Activated naive CD4-positive, alpha-beta T cell treated with anti-CD3 and anti-CD28 coated beads, Interleukin-2, amount 50 U/mL, for 16 hours (primary cell): ENCODE results near the gene MMP20.

Experiments
- DNase-seq: peaks from one replicate; pipeline ENCODE4 v3.0.0-alpha.2; 2020

Gene MMP20

DNA sequence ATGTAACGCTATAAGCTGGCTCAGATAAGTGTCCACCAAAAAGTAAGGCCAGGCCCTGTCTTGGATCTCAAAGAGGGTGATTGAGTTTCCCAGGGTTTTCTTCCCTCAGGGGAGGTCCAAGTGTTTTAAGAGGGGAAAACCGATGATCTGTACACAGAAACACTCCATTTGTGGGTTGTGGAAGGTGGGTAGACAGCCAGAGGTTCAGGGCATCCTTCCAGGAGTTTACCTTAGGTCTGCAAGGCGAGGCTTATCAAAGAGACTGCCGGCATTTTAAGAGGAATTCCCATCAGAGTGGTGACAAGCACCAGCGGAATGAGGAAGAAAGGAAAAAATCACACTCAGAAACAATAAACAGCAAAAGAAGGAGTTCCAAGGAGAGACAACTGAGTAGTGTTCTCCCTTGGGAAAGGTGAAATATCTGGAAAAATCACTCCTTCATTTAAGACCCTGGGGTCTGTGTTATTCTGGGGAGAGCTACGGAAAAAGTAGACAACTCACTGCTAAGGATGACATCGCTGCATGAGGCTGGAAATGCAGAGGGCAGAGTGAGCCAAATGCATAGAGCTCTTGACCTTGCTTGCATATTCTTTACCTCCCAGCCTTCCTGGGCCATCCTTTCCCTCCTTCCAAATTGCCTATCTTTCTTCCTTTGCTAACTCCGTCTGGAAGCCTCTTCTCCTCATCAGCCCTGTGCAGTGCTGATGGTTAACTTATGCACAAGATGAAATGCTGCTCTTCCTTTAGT, 72.5 kb downstream of the MMP20 start:
- no peak for DNase-seq

DNA sequence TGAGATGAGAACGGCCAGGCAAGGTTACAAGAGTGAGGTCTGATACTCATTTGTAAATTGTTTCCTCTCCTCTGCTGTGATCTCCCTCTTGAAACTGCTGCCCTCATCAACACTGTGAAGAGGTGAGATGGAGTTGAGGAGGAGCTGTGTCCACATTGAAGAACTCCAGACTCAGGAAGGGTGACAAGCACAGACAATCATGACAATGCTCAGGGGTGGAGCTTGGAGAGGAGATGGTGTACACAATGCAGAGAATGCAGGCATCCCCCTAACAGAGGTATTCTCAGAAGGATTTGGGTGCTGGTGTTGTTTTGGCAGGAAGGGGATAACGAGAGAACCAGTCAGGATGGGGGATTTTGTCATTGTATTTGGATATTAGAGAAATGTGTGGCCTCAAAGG, 73.1 kb downstream of the MMP20 start:
- no peak for DNase-seq

DNA sequence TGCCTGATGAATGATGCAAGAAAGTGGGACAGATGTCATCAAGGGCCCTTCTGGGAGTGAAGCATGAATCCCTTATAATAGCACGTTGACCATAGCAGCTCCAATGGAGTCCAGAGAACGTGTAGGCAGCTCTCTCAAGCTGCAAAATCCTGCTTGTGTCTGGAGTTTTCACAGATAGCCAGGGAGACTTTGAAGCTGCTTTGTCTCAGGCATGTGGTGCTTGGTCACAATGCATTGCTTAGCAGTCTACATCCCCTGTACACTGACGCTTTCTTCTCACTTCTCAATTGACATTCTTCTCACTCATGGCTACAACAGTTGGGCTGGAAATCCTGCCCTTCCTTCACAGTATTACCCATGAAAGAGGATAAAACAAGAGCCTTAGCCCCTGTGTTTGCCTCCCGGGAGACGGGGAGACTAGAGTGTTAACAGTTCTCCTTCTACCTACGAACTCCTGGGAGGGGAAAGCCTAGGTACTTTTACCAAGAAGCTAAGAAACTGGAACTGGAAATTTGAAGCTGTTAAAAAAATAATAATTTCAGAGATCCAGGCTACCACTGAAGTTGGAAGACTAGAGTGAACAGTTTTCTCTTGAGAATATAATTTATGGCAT, 73.9 kb downstream of the MMP20 start:
- DNase-seq = no peak

- no peak for DNase-seq
Measured at GRCh38 chr11:102546923-102547471, 78.1 kb downstream of the MMP20 start.

DNA sequence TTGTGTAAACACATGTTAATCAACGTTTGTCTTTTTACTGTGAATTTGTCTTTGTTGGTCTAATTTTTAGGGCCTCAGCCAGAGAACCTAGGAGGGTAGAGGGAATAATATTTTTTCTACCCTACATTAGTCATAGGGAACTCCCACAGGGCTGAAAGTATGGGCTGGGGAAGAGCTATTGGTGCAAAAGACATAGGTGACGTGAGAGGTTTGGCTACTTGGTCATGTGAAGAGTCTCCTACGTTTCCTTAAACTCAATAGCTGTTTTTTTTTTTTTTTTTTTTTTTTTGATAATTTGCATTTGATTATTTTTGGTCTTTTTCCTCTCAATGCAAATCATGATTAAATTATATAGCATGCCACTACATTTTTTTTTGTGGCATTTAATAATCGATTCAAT, 78.7 kb downstream of the MMP20 start:
- no peak for DNase-seq

DNA sequence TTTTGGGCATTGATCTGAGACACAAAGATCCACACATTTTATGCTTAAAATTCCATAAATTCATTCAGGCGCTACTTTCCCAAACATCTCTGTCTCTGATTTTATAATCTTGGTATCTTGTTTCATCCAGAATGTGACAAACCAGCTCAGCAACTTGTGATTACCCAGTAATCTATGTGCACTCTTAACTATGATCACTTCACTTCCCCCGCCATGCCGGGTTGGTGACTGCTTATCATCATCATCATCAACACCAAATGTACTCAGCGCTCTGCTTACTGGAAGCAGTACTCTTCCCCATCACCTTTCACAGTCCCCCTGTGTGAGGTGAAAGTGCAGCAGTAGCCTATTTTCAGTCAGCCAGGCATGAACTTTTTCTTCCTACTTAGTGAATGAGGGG, 79.4 kb downstream of the MMP20 start:
- no peak for DNase-seq

- no peak for DNase-seq
Measured at GRCh38 chr11:102544594-102544993, 80.5 kb downstream of the MMP20 start.

DNA sequence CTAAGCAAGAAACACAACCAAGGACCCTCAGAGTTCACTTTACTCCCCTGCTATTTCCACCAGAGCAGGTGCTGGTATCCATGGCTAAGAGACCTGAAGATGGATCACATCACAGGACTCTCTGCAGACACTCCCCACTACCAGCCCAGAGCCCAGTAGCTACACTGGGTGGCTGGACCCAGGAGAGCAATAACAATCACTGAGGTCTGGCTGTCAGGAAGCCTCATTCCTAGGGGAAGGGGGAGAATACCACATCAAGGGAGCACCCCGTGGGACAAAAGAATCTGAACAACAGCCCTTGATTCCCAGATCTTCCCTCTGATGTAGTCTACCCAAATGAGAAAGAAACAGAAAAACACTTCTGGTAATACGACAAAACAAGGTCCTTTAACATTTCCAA, 85.6 kb downstream of the MMP20 start:
- no peak for DNase-seq

DNA sequence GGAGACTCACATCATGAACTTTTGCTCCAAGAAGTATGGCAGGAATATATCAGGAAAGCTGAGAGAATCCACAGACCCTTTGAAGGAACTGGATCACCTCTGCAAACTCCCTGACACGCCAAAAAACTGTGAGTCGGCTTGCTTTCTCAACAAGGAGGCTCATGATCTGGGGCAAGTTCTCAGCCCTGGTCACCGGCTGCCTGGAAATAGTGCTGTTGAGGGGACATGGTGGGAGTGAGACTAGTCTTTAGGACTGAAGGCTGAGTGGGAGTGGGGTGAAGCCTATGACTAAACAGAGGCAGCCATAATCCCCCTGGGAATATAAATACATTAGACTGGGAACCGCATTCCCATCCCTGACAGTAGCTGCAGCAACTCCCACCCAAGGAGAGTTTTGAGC, 86.2 kb downstream of the MMP20 start:
- no peak for DNase-seq

GRCh38 chr11:102534261-102534872, 90.8 kb downstream of the MMP20 start:
- no peak for DNase-seq

- no peak for DNase-seq
Measured at GRCh38 chr11:102530558-102530957, 94.6 kb downstream of the MMP20 start, which contains the start of gene MMP7. Gene MMP7, minus strand, starts transcription at chr11:102530747. Its CDS starts 47 bp downstream, at chr11:102530700.

GRCh38 chr11:102528618-102529017, 96.5 kb downstream of the MMP20 start:
- DNase-seq = no peak

- DNase-seq = no peak
Measured at GRCh38 chr11:102527684-102528083, 97.4 kb downstream of the MMP20 start.

GRCh38 chr11:102527041-102527440, 98.1 kb downstream of the MMP20 start:
- DNase-seq = no peak
